ENCODE measurements around the gene CTNNBL1.

CTNNBL1 gene

GRCh38 chr20:37839955-37840354, 146.1 kb downstream of the CTNNBL1 start:
- Histone ChIP-seq H3K36me3 (ENCODE audit: insufficient read depth) (no peaks in the 10 kb centered on the region; the same call in 1 of the 2 replicates), H3K27ac (no peak overlapping the region), H3K79me2 (ENCODE audit: insufficient read depth, low read depth) (no peaks in the 10 kb centered on the region), H3K9ac (no peak overlapping the region), H3K4me3 (IDR thresholded peaks at IDR 0.05; ENCODE audit: insufficient read depth, low read depth, low read length) (no peak overlapping the region), H3K4me1 (ENCODE audit: low read depth, poor library complexity, severe bottlenecking) (no peaks in the 10 kb centered on the region), H2AFZ (ENCODE audit: low read depth) (no peak overlapping the region), H3K27me3 (ENCODE audit: insufficient read depth, low read depth) (no peaks in the 10 kb centered on the region), H4K20me1 (ENCODE audit: insufficient read depth) (no peaks in the 10 kb centered on the region), H3K4me2 (no peak overlapping the region)
- TF ChIP-seq CTCF (conservative IDR thresholded peaks at IDR 0.05; ENCODE audit: low read depth, low read length), result no peak

GRCh38 chr20:37841389-37841788, 147.6 kb downstream of the CTNNBL1 start:
- H4K20me1 ChIP-seq (ENCODE audit: insufficient read depth), result no peaks in the 10 kb centered on the region
- H3K4me2 ChIP-seq, result no peak overlapping the region
- TF ChIP-seq CTCF (conservative IDR thresholded peaks at IDR 0.05; ENCODE audit: low read depth, low read length), result no peak
- H3K9ac ChIP-seq, result no peak overlapping the region
- no peak overlapping the region for H2AFZ ChIP-seq (ENCODE audit: low read depth)
- H3K4me1 ChIP-seq (ENCODE audit: low read depth, poor library complexity, severe bottlenecking), result no peaks in the 10 kb centered on the region
- no peak overlapping the region for H3K27ac ChIP-seq
- H3K4me3 ChIP-seq (IDR thresholded peaks at IDR 0.05; ENCODE audit: insufficient read depth, low read depth, low read length), result no peak overlapping the region
- H3K27me3 ChIP-seq (ENCODE audit: insufficient read depth, low read depth), result no peaks in the 10 kb centered on the region
- no peaks in the 10 kb centered on the region; the same call in 1 of the 2 replicates for H3K36me3 ChIP-seq (ENCODE audit: insufficient read depth)
- no peaks in the 10 kb centered on the region for H3K79me2 ChIP-seq (ENCODE audit: insufficient read depth, low read depth)

- Histone ChIP-seq H3K4me1 (ENCODE audit: low read depth, poor library complexity, severe bottlenecking) (no peaks in the 10 kb centered on the region), H3K4me2 (no peak overlapping the region), H3K4me3 (IDR thresholded peaks at IDR 0.05; ENCODE audit: insufficient read depth, low read depth, low read length) (no peak overlapping the region), H3K79me2 (ENCODE audit: insufficient read depth, low read depth) (no peaks in the 10 kb centered on the region), H3K9ac (no peak overlapping the region), H3K27ac (no peak overlapping the region), H3K27me3 (ENCODE audit: insufficient read depth, low read depth) (no peaks in the 10 kb centered on the region), H4K20me1 (ENCODE audit: insufficient read depth) (no peaks in the 10 kb centered on the region), H2AFZ (ENCODE audit: low read depth) (no peak overlapping the region), H3K36me3 (ENCODE audit: insufficient read depth) (no peaks in the 10 kb centered on the region; the same call in 1 of the 2 replicates)
- TF ChIP-seq CTCF (conservative IDR thresholded peaks at IDR 0.05; ENCODE audit: low read depth, low read length), result no peak
Observed at GRCh38 chr20:37841971-37842370, 148.1 kb downstream of the CTNNBL1 start.

GRCh38 chr20:37845241-37845681, 151.4 kb downstream of the CTNNBL1 start:
- Histone ChIP-seq H3K27ac (no peak overlapping the region), H3K9ac (no peak overlapping the region), H3K4me2 (no peak overlapping the region), H2AFZ (ENCODE audit: low read depth) (no peak overlapping the region), H3K4me3 (IDR thresholded peaks at IDR 0.05; ENCODE audit: insufficient read depth, low read depth, low read length) (no peak overlapping the region), H3K27me3 (ENCODE audit: insufficient read depth, low read depth) (no peaks in the 10 kb centered on the region), H3K36me3 (ENCODE audit: insufficient read depth) (no peaks in the 10 kb centered on the region; the same call in 1 of the 2 replicates), H4K20me1 (ENCODE audit: insufficient read depth) (no peaks in the 10 kb centered on the region), H3K79me2 (ENCODE audit: insufficient read depth, low read depth) (no peaks in the 10 kb centered on the region), H3K4me1 (ENCODE audit: low read depth, poor library complexity, severe bottlenecking) (no peaks in the 10 kb centered on the region)
- no peak for TF ChIP-seq CTCF (conservative IDR thresholded peaks at IDR 0.05; ENCODE audit: low read depth, low read length)
